GM12878 (cell line): ENCODE data around the gene EGFR. TPM values are rescaled to one million over a fixed set of nuclear protein-coding genes. Genes with fewer than 3 reads are reported as not detected.

Experiments
- ATF7 ChIP-seq: fragments of 450-650 bp; IDR thresholded peaks from 2 replicates; pipeline ENCODE4 v1.6.1; 2016; ENCODE audit warnings: low read depth, mild to moderate bottlenecking
- CEBPB ChIP-seq, 2 experiments: fragments of 150-350 bp in 1 of 2; IDR thresholded peaks; 2 replicates each; pipeline ENCODE4 v1.6.1; 2012 to 2014; ENCODE audit warnings: low read depth in 2 of 2, low read length in 2 of 2, borderline replicate concordance in 1 of 2, inconsistent platforms in 1 of 2
- IRF4 ChIP-seq: IDR thresholded peaks from 2 replicates; pipeline ENCODE4 v1.6.1; 2011; ENCODE audit warnings: low read depth, low read length
- NFIC ChIP-seq: IDR thresholded peaks from 2 replicates; pipeline ENCODE4 v1.6.1; 2012; ENCODE audit warnings: low read depth, mild to moderate bottlenecking, inconsistent platforms, low read length, moderate library complexity
- NFYA ChIP-seq: IDR thresholded peaks from 2 replicates; pipeline ENCODE4 v1.6.1; 2011; ENCODE audit warnings: low read depth, mild to moderate bottlenecking, low read length, improper control_type of control experiment, borderline replicate concordance
- SPI1 ChIP-seq: IDR thresholded peaks from 2 replicates; pipeline ENCODE4 v1.6.1; 2011; ENCODE audit warnings: low read depth, mild to moderate bottlenecking, low read length, moderate library complexity, borderline replicate concordance; ENCODE audit not compliant: insufficient read depth
- ZNF24 ChIP-seq: fragments of 450-650 bp; IDR thresholded peaks from 2 replicates; pipeline ENCODE4 v1.6.1; 2017; ENCODE audit warnings: antibody characterized with exemption, mild to moderate bottlenecking
- polyA plus RNA-seq, 11 experiments: library from polyadenylated mRNA; depleted of rRNA in 4 of 11; unstranded in 6 of 11; stranded (reverse) in 5 of 11; fragments of >200 nt; fragmentation: Nextera tagmentation in 4 of 11; fragmentation: Illumina TruSeq in 1 of 11; extraction: Ambion mirVana in 4 of 11; extraction: Trizol in 1 of 11; gene quantifications; 1 replicate in 1 of 11; 2 replicates in 10 of 11; pipeline versions ENCODE4 v1.2.1 to v1.2.3, GENCODE V29; 2011 to 2016; ENCODE audit warnings: inconsistent platforms in 2 of 11, missing spikeins in 2 of 11, low read depth in 1 of 11
- total RNA-seq, 4 experiments: library from RNA; depleted of rRNA in 3 of 4; stranded (reverse); fragments of >200 nt in 3 of 4; fragmentation: Illumina TruSeq in 1 of 4; extraction: Trizol in 1 of 4; gene quantifications; 2 replicates each; pipeline versions ENCODE4 v1.2.1 to v1.2.3, GENCODE V29; 2013 to 2021
- TF ChIP-seq, protein P1 (sequence below): fragments of 450-650 bp; IDR thresholded peaks from 2 replicates; pipeline ENCODE4 v1.6.1; 2016; ENCODE audit warnings: mild to moderate bottlenecking, moderate library complexity, borderline replicate concordance
- TF ChIP-seq, protein P2 (sequence below): IDR thresholded peaks from 2 replicates; pipeline ENCODE4 v1.6.1; 2011; ENCODE audit warnings: borderline replicate concordance, low read depth, mild to moderate bottlenecking, moderate library complexity, low read length; ENCODE audit not compliant: insufficient read depth, poor library complexity, severe bottlenecking

Gene EGFR
- total and polyA plus RNA-seq, 10 of the 15 experiments (the other 5 are each of a cell fraction or from before 2014, with no cell fraction given) = 0.01 to 0.31 TPM; not detected in 8

DNA sequence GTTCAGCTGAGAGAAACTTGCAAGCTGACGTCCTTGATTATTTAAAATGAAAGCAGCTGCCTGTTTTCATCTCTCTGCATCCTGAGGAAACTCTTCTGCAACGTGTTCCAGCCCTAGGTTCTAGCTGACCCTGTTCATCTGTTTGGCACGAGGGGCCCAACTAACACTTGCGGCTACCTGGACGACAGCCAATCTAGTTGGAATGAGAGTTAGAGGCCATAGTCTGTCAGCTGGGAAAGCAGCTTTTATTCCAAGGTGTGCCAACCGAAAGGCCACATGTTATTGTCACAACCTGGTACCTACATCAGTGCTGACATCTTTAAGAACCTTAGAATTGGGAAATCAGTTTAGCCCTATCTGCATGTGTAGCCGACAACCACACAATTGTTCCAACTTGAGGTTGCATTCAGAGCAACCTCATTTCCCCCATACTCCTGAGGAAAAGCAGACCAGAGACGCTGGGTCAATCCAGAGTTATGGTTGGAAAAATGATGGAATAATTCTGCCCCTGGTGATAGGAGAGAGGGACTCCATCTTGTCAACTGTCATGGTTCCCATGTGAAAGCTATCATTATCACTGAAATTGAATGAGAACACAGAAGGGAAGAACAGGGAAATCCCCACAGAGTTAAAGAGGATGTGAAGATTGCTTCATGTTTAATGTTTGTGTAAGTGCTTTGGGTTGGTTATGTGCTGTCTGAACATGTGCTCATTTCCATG, 121.6 kb downstream of the EGFR start (continued):
- TF ChIP-seq, protein P1, sequence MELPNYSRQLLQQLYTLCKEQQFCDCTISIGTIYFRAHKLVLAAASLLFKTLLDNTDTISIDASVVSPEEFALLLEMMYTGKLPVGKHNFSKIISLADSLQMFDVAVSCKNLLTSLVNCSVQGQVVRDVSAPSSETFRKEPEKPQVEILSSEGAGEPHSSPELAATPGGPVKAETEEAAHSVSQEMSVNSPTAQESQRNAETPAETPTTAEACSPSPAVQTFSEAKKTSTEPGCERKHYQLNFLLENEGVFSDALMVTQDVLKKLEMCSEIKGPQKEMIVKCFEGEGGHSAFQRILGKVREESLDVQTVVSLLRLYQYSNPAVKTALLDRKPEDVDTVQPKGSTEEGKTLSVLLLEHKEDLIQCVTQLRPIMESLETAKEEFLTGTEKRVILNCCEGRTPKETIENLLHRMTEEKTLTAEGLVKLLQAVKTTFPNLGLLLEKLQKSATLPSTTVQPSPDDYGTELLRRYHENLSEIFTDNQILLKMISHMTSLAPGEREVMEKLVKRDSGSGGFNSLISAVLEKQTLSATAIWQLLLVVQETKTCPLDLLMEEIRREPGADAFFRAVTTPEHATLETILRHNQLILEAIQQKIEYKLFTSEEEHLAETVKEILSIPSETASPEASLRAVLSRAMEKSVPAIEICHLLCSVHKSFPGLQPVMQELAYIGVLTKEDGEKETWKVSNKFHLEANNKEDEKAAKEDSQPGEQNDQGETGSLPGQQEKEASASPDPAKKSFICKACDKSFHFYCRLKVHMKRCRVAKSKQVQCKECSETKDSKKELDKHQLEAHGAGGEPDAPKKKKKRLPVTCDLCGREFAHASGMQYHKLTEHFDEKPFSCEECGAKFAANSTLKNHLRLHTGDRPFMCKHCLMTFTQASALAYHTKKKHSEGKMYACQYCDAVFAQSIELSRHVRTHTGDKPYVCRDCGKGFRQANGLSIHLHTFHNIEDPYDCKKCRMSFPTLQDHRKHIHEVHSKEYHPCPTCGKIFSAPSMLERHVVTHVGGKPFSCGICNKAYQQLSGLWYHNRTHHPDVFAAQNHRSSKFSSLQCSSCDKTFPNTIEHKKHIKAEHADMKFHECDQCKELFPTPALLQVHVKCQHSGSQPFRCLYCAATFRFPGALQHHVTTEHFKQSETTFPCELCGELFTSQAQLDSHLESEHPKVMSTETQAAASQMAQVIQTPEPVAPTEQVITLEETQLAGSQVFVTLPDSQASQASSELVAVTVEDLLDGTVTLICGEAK = no peak
- 0 out of 2 replicates have a peak, but pooled peaks have one; percentile 37 for TF ChIP-seq IRF4
- peak; percentile 34; the same call in 1 of the 2 replicates for TF ChIP-seq NFIC
- TF ChIP-seq ZNF24 = 0 out of 2 replicates have a peak, but pooled peaks have one; percentile 15
- TF ChIP-seq, protein P2, sequence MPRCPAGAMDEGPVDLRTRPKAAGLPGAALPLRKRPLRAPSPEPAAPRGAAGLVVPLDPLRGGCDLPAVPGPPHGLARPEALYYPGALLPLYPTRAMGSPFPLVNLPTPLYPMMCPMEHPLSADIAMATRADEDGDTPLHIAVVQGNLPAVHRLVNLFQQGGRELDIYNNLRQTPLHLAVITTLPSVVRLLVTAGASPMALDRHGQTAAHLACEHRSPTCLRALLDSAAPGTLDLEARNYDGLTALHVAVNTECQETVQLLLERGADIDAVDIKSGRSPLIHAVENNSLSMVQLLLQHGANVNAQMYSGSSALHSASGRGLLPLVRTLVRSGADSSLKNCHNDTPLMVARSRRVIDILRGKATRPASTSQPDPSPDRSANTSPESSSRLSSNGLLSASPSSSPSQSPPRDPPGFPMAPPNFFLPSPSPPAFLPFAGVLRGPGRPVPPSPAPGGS = peak; percentile 25
- TF ChIP-seq ATF7 = peak; percentile 55; the same call in 1 of the 2 replicates
- TF ChIP-seq NFYA = no peak
- TF ChIP-seq SPI1 = peak; percentile 74; the same call in 1 of the 2 replicates
- TF ChIP-seq CEBPB (IDR thresholded peaks at IDR 0.05; ENCODE audit: borderline replicate concordance in 1 of 2, low read depth in 2 of 2, low read length in 2 of 2) = 0 out of 4 replicates have a peak, but pooled peaks of 1 of the 2 experiments have one; percentile 38
